Forelimb muscle (tissue), 1 donor: ENCODE data around the gene SLC22A3. TPM values are rescaled to one million over a fixed set of nuclear protein-coding genes. Genes with fewer than 3 reads are reported as not detected.
"Not testable (repeated sequence)": the region's sequence is repeated elsewhere in the genome, so short reads cannot be mapped to it uniquely, and the experiment has no call there.

Experiments
- DNase-seq: peaks from one replicate; pipeline ENCODE4 v3.0.0-alpha.2; 2013; ENCODE audit warnings: low read depth
- polyA plus RNA-seq: library from polyadenylated mRNA; unstranded; fragments of 120-200 nt; gene quantifications from one replicate; pipeline ENCODE4 v1.2.1, GENCODE V29; 2013; ENCODE audit not compliant: insufficient read length

The SLC22A3 gene
- polyA plus RNA-seq, 1 donor: 11.8 TPM

- no peak for DNase-seq
These were observed 20.5 kb downstream of the SLC22A3 start for GRCh38 chr6:160368670-160369069.

GRCh38 chr6:160373601-160374000 is 25.4 kb downstream of the SLC22A3 start:
- not testable (repeated sequence) for DNase-seq

GRCh38 chr6:160374836-160375560 is 26.8 kb downstream of the SLC22A3 start:
- DNase-seq: no peak

GRCh38 chr6:160375561-160375949 is 27.4 kb downstream of the SLC22A3 start:
- DNase-seq: no peak

- DNase-seq: no peak
These were observed 28.3 kb downstream of the SLC22A3 start for GRCh38 chr6:160376445-160376844.

GRCh38 chr6:160378218-160378617 is 30.0 kb downstream of the SLC22A3 start:
- no peak for DNase-seq

- no peak for DNase-seq
These were observed 30.7 kb downstream of the SLC22A3 start for GRCh38 chr6:160378882-160379281.

GRCh38 chr6:160379466-160379865 is 31.3 kb downstream of the SLC22A3 start:
- no peak for DNase-seq

GRCh38 chr6:160382946-160383345 is 34.8 kb downstream of the SLC22A3 start:
- DNase-seq: no peak

- no peak for DNase-seq
These were observed 38.8 kb downstream of the SLC22A3 start for GRCh38 chr6:160386869-160387530.

- no peak for DNase-seq
These were observed 39.9 kb downstream of the SLC22A3 start for GRCh38 chr6:160387916-160388643.

- no peak for DNase-seq
These were observed 40.7 kb downstream of the SLC22A3 start for GRCh38 chr6:160388922-160389321.

GRCh38 chr6:160391419-160392116 is 43.4 kb downstream of the SLC22A3 start:
- DNase-seq: no peak

- not testable (repeated sequence) for DNase-seq
These were observed 45.3 kb downstream of the SLC22A3 start for GRCh38 chr6:160393442-160393841.

- DNase-seq: no peak
These were observed 45.9 kb downstream of the SLC22A3 start for GRCh38 chr6:160393891-160394653.

GRCh38 chr6:160394654-160395035 is 46.5 kb downstream of the SLC22A3 start:
- no peak for DNase-seq

GRCh38 chr6:160395187-160395586 is 47.0 kb downstream of the SLC22A3 start:
- DNase-seq: no peak

- no peak for DNase-seq
These were observed 48.1 kb downstream of the SLC22A3 start for GRCh38 chr6:160396292-160396691.

- no peak for DNase-seq
These were observed 50.6 kb downstream of the SLC22A3 start for GRCh38 chr6:160398674-160399271.

- no peak for DNase-seq
These were observed 52.3 kb downstream of the SLC22A3 start for GRCh38 chr6:160400446-160400845.

GRCh38 chr6:160408528-160408927 is 60.4 kb downstream of the SLC22A3 start:
- no peak for DNase-seq
